Measurements from ENCODE around the gene MPPED2.

MPPED2 gene

GRCh38 chr11:30513087-30513486, 73.1 kb downstream of the MPPED2 start:
- DNase-seq (ENCODE audit: extremely low spot score): no peak
- TF ChIP-seq FOXA1 (IDR thresholded peaks at IDR 0.05) (no peak), CTBP1 (IDR thresholded peaks at IDR 0.05; ENCODE audit: borderline replicate concordance) (no peak), HDGF (IDR thresholded peaks at IDR 0.05; ENCODE audit: borderline replicate concordance) (no peak), SP1 (IDR thresholded peaks at IDR 0.05) (no peak), LEF1 (IDR thresholded peaks at IDR 0.05; ENCODE audit: borderline replicate concordance) (no peak), L3MBTL2 (conservative IDR thresholded peaks at IDR 0.05) (no peak), ELF4 (IDR thresholded peaks at IDR 0.05) (no peak), SUZ12 (IDR thresholded peaks at IDR 0.05) (no peak), PKNOX1 (IDR thresholded peaks at IDR 0.05) (no peak), FOXK2 (IDR thresholded peaks at IDR 0.05) (no peak), TARDBP (IDR thresholded peaks at IDR 0.05) (no peak), ARNT (IDR thresholded peaks at IDR 0.05) (no peak), NFRKB (IDR thresholded peaks at IDR 0.05) (no peak)
- ChIA-PET CTCF (no interaction called here), POLR2A (no interaction called here)

GRCh38 chr11:30511408-30511807, 74.7 kb downstream of the MPPED2 start:
- POLR2A ChIA-PET: no interaction called here
- DNase-seq (ENCODE audit: extremely low spot score): no peak
- CTCF ChIA-PET: interaction anchor here (0.6 kb wide), 2 partner anchors 153 to 1163 kb away, joined by 3 to 7 read pairs; no protein-coding TSS in a partner anchor
- TF ChIP-seq LEF1 (IDR thresholded peaks at IDR 0.05; ENCODE audit: borderline replicate concordance): no peak
- no peak for TF ChIP-seq TARDBP (IDR thresholded peaks at IDR 0.05)
- no peak for TF ChIP-seq SP1 (IDR thresholded peaks at IDR 0.05)
- TF ChIP-seq HDGF (IDR thresholded peaks at IDR 0.05; ENCODE audit: borderline replicate concordance): no peak
- TF ChIP-seq CTBP1 (IDR thresholded peaks at IDR 0.05; ENCODE audit: borderline replicate concordance): no peak
- no peak for TF ChIP-seq PKNOX1 (IDR thresholded peaks at IDR 0.05)
- no peak for TF ChIP-seq FOXA1 (IDR thresholded peaks at IDR 0.05)
- TF ChIP-seq FOXM1 (IDR thresholded peaks at IDR 0.05; ENCODE audit: borderline replicate concordance): no peak
- TF ChIP-seq FOXK2 (IDR thresholded peaks at IDR 0.05): no peak
- TF ChIP-seq NFRKB (IDR thresholded peaks at IDR 0.05): no peak
- no peak for TF ChIP-seq ELF4 (IDR thresholded peaks at IDR 0.05)
- no peak for TF ChIP-seq L3MBTL2 (conservative IDR thresholded peaks at IDR 0.05)
- TF ChIP-seq ARNT (IDR thresholded peaks at IDR 0.05): no peak
- TF ChIP-seq SUZ12 (IDR thresholded peaks at IDR 0.05): no peak
- TF ChIP-seq BHLHE40 (IDR thresholded peaks at IDR 0.05; ENCODE audit: borderline replicate concordance): no peak
- TF ChIP-seq ZNF384 (IDR thresholded peaks at IDR 0.05): no peak

- CTCF ChIA-PET: interaction anchor here (0.8 to 0.9 kb wide), 2 partner anchors 9 to 95 kb away, joined by 3 read pairs; no protein-coding TSS in a partner anchor
- DNase-seq (ENCODE audit: extremely low spot score): no peak
- TF ChIP-seq HDGF (IDR thresholded peaks at IDR 0.05; ENCODE audit: borderline replicate concordance) (no peak), TARDBP (IDR thresholded peaks at IDR 0.05) (no peak), CTBP1 (IDR thresholded peaks at IDR 0.05; ENCODE audit: borderline replicate concordance) (no peak), PKNOX1 (IDR thresholded peaks at IDR 0.05) (no peak), FOXA1 (IDR thresholded peaks at IDR 0.05) (no peak), ARNT (IDR thresholded peaks at IDR 0.05) (no peak), ZNF384 (IDR thresholded peaks at IDR 0.05) (no peak)
- POLR2A ChIA-PET: no interaction called here
These were observed 75.4 kb downstream of the MPPED2 start for GRCh38 chr11:30510750-30511149.

- no peak for DNase-seq (ENCODE audit: extremely low spot score)
- CTCF ChIA-PET: no interaction called here
- POLR2A ChIA-PET: no interaction called here
- TF ChIP-seq LEF1 (IDR thresholded peaks at IDR 0.05; ENCODE audit: borderline replicate concordance) (no peak), L3MBTL2 (conservative IDR thresholded peaks at IDR 0.05) (no peak), NFRKB (IDR thresholded peaks at IDR 0.05) (no peak), ARNT (IDR thresholded peaks at IDR 0.05) (no peak), BHLHE40 (IDR thresholded peaks at IDR 0.05; ENCODE audit: borderline replicate concordance) (no peak), HDGF (IDR thresholded peaks at IDR 0.05; ENCODE audit: borderline replicate concordance) (no peak), FOXM1 (IDR thresholded peaks at IDR 0.05; ENCODE audit: borderline replicate concordance) (no peak), TARDBP (IDR thresholded peaks at IDR 0.05) (no peak), CTBP1 (IDR thresholded peaks at IDR 0.05; ENCODE audit: borderline replicate concordance) (no peak), SP1 (IDR thresholded peaks at IDR 0.05) (no peak), FOXA1 (IDR thresholded peaks at IDR 0.05) (no peak), SUZ12 (IDR thresholded peaks at IDR 0.05) (no peak), FOXK2 (IDR thresholded peaks at IDR 0.05) (no peak), ELF4 (IDR thresholded peaks at IDR 0.05) (no peak), PKNOX1 (IDR thresholded peaks at IDR 0.05) (no peak), ZNF384 (IDR thresholded peaks at IDR 0.05) (no peak)
These were observed 76.8 kb downstream of the MPPED2 start for GRCh38 chr11:30509364-30509763.

GRCh38 chr11:30508594-30508993, 77.6 kb downstream of the MPPED2 start:
- POLR2A ChIA-PET: no interaction called here
- CTCF ChIA-PET: no interaction called here
- no peak for DNase-seq (ENCODE audit: extremely low spot score)
- TF ChIP-seq SUZ12 (IDR thresholded peaks at IDR 0.05) (no peak), FOXK2 (IDR thresholded peaks at IDR 0.05) (no peak), LEF1 (IDR thresholded peaks at IDR 0.05; ENCODE audit: borderline replicate concordance) (no peak), HDGF (IDR thresholded peaks at IDR 0.05; ENCODE audit: borderline replicate concordance) (no peak), NFRKB (IDR thresholded peaks at IDR 0.05) (no peak), L3MBTL2 (conservative IDR thresholded peaks at IDR 0.05) (no peak), TARDBP (IDR thresholded peaks at IDR 0.05) (no peak)

- no peak for DNase-seq (ENCODE audit: extremely low spot score)
- ChIA-PET CTCF (interaction anchor here (0.6 kb wide), 1 partner anchor 297 kb away, joined by 3 read pairs; no protein-coding TSS in a partner anchor), POLR2A (no interaction called here)
- no peak for TF ChIP-seq TARDBP (IDR thresholded peaks at IDR 0.05)
These were observed 80.5 kb downstream of the MPPED2 start for GRCh38 chr11:30505603-30506002.
